ENCODE data around the gene GPR84. TPM values are rescaled to one million over a fixed set of nuclear protein-coding genes. Genes with fewer than 3 reads are reported as not detected.

The GPR84 gene
- total and polyA plus RNA-seq, 2 of the 8 experiments (the other 6 are each of a cell fraction or from before 2014, with no cell fraction given): 0.09 TPM; not detected in 1

DNA sequence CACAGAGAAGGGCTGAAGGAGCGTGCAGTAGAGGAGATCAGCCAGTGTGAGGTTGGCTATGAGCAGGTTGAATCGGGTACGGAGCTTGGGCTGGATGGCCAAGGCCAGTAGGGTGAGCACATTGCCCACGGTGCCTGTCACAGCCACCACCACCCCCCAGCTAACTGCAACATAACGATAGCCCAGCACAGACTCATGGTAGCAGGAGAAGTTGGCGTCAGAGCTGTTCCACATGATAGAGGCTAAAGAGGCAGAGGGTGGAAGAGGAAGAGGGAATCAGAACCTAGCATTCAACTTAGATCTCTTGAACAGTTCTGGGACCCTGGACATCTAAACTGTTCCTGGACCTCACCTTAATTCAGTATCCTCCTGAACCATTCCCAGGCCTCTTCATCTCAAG, 668 bp downstream of the GPR84 start:
- H4K8ac ChIP-seq (ENCODE audit: extremely low read depth, insufficient read depth, low read length): no peak overlapping the region
- no peak overlapping the region for H3K27ac ChIP-seq (ENCODE audit: low read depth, low read length)
- H2BK15ac ChIP-seq (ENCODE audit: low read length): no peak overlapping the region
- H3K4me2 ChIP-seq (ENCODE audit: insufficient read depth in 1 of 2, low read depth in 2 of 2, low read length in 2 of 2): no peak overlapping the region
- H4K5ac ChIP-seq (ENCODE audit: insufficient read length, low read depth, low read length): no peak overlapping the region
- no peak for FAIRE-seq
- H3K79me1 ChIP-seq (ENCODE audit: low read depth, low read length): no peaks in the 10 kb centered on the region
- H3K23me2 ChIP-seq (ENCODE audit: low read depth, low read length): peaks cover 6% of the 10 kb centered on the region
- no peak overlapping the region for H3K56ac ChIP-seq (replicated peaks; ENCODE audit: insufficient read length, low read depth, low read length)
- H3K4ac ChIP-seq (replicated peaks; ENCODE audit: insufficient read length, low read depth, low read length): no peak overlapping the region
- no peak overlapping the region for H3K4me3 ChIP-seq (ENCODE audit: extremely low read depth in 1 of 4, insufficient read depth in 2 of 4, low read depth in 3 of 4, low read length in 4 of 4)
- POLR2A ChIA-PET (ENCODE audit: partially characterized antibody): interaction anchor here (1.1 to 9.2 kb wide), 7 partner anchors 9 to 131 kb away, joined by 3 to 133 read pairs (median 19); partner anchors contain the start of genes CBX5 and HNRNPA1
- no peak overlapping the region for H2BK120ac ChIP-seq (replicated peaks; ENCODE audit: low read depth, low read length)
- TF ChIP-seq, protein P1, sequence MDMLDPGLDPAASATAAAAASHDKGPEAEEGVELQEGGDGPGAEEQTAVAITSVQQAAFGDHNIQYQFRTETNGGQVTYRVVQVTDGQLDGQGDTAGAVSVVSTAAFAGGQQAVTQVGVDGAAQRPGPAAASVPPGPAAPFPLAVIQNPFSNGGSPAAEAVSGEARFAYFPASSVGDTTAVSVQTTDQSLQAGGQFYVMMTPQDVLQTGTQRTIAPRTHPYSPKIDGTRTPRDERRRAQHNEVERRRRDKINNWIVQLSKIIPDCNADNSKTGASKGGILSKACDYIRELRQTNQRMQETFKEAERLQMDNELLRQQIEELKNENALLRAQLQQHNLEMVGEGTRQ (IDR thresholded peaks at IDR 0.05; ENCODE audit: low read length): no peak
- TF ChIP-seq HDAC6 (IDR thresholded peaks at IDR 0.05; ENCODE audit: low read depth, low read length): no peak
- no peak overlapping the region; the same call in 1 of the 2 replicates for H2BK12ac ChIP-seq (ENCODE audit: low read depth, low read length)
- DNase-seq (ENCODE audit: low read depth in 1 of 2, low spot score in 2 of 2): no peak
- H3K14ac ChIP-seq (ENCODE audit: insufficient read length): no peak overlapping the region
- H3K9ac ChIP-seq (replicated peaks in 1 of 4; ENCODE audit: extremely low read depth in 1 of 4, low read depth in 3 of 4, low read length in 3 of 4): no peak overlapping the region
- WGBS, 2 experiments (ENCODE audit: extremely low coverage in 1 of 2, insufficient coverage in 1 of 2, insufficient read length in 1 of 2, insufficient replicate concordance in 2 of 2, low coverage in 1 of 2, low lambda C conversion rate in 2 of 2, missing lambda C conversion rate in 1 of 2): 90% methylated on average over 6 of the region's 6 CpGs; no CpG with 5 or more reads in 1 of the 2 experiments
- no peak overlapping the region for H2BK20ac ChIP-seq (ENCODE audit: low read length)
- H2BK5ac ChIP-seq (ENCODE audit: low read depth, low read length): no peak overlapping the region
- no peak overlapping the region for H3K23ac ChIP-seq (ENCODE audit: insufficient read length)
- no peak overlapping the region for H4K91ac ChIP-seq (replicated peaks; ENCODE audit: insufficient read length, low read length)
- no peaks in the 10 kb centered on the region for H3K79me2 ChIP-seq (ENCODE audit: control insufficient read depth in 1 of 2, insufficient read depth in 2 of 2, low read length in 2 of 2)
- CTCF ChIA-PET (ENCODE audit: partially characterized antibody): interaction anchor here (0.7 to 9.2 kb wide), 11 partner anchors 13 to 163 kb away, joined by 3 to 348 read pairs (median 16); partner anchors contain the start of genes COPZ1, NFE2 and ZNF385A
- H2AK5ac ChIP-seq (ENCODE audit: low read depth, low read length): no peak overlapping the region
- H2AFZ ChIP-seq (ENCODE audit: low read length): no peak overlapping the region
- H3K9me3 ChIP-seq (ENCODE audit: insufficient read depth in 2 of 2, low read depth in 1 of 2, low read length in 1 of 2): no peaks in the 10 kb centered on the region
- H3K27me3 ChIP-seq (replicated peaks in 1 of 4; ENCODE audit: control insufficient read depth in 3 of 4, extremely low read depth in 1 of 4, insufficient read depth in 3 of 4, low read length in 3 of 4): peaks cover 0 to 5% (median 2%) of the 10 kb centered on the region in 4 experiments; a peak in 3 of 7 replicates
- peaks cover 0 to 6% (median 3%) of the 10 kb centered on the region in 4 experiments; a peak in 5 of 7 replicates for H3K4me1 ChIP-seq (replicated peaks in 1 of 4; ENCODE audit: control insufficient read depth in 3 of 4, insufficient read depth in 4 of 4, low read length in 3 of 4)
- no peaks in the 10 kb centered on the region for H4K20me1 ChIP-seq (replicated peaks in 1 of 2; ENCODE audit: control insufficient read depth in 1 of 2, insufficient read depth in 2 of 2, low read length in 2 of 2)
- no peaks in the 10 kb centered on the region for H3K36me3 ChIP-seq (ENCODE audit: control insufficient read depth in 2 of 4, insufficient read depth in 4 of 4, low read length in 3 of 4)
- H3K18ac ChIP-seq (ENCODE audit: extremely low read depth, low read length): no peak overlapping the region

Measured in H1 (cell line).